ENCODE results near the gene CLEC20A. TPM values are rescaled to one million over a fixed set of nuclear protein-coding genes. Genes with fewer than 3 reads are reported as not detected.

Gene CLEC20A
- total and polyA plus RNA-seq, 2 of the 8 experiments (the other 6 are each of a cell fraction or from before 2014, with no cell fraction given): not detected

GRCh38 chr1:178488393-178488792, 8.4 kb downstream of the CLEC20A start (continued):
- TF ChIP-seq ASH2L (IDR thresholded peaks at IDR 0.05; ENCODE audit: low read length) (no peak), SUZ12 (IDR thresholded peaks at IDR 0.05; ENCODE audit: low read length) (no peak), E2F6 (IDR thresholded peaks at IDR 0.05) (no peak), CTCF (IDR thresholded peaks at IDR 0.05; ENCODE audit: control extremely low read depth in 1 of 3, insufficient read depth in 1 of 3, low read depth in 1 of 3, low read length in 3 of 3) (no peak), CHD2 (IDR thresholded peaks at IDR 0.05; ENCODE audit: low read length) (no peak)

Data from H1 (cell line).